ENCODE measurements around the gene THSD7B.

The THSD7B gene

DNA sequence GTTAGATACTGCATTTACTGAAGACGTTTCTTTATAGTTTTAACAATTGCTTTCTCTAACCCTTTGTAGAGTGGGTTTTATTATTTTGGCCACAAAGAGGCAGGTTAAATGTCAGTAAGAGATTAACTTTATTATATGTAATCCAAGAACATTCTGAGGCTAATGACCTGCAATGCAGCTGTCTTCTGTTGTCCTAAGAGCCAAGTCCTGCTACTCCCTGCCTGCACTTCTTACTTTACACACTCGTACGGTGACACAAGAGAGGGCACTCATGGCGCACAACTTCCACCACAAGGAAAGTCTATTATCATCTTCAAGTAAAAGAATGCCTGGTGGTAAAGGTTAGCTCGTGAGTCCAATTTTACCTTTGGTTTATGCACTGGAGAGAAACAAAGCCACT lies 727.9 kb downstream of the THSD7B start:
- Histone ChIP-seq H3K79me2 (ENCODE audit: insufficient read depth, low read length) (no peaks in the 10 kb centered on the region), H3K4me3 (ENCODE audit: low read depth, low read length, poor library complexity, severe bottlenecking) (no peak overlapping the region), H3K9me3 (ENCODE audit: low read length) (no peaks in the 10 kb centered on the region), H3K27me3 (ENCODE audit: insufficient read depth, low read length) (no peaks in the 10 kb centered on the region), H3K4me2 (ENCODE audit: low read length) (no peak overlapping the region), H2AFZ (ENCODE audit: low read length) (no peak overlapping the region), H3K4me1 (ENCODE audit: insufficient read depth, low read length, severe bottlenecking) (no peaks in the 10 kb centered on the region), H4K20me1 (ENCODE audit: insufficient read depth, low read length) (no peaks in the 10 kb centered on the region), H3F3A (ENCODE audit: insufficient read depth, low read length) (no peaks in the 10 kb centered on the region), H3K9me2 (ENCODE audit: low read depth, low read length) (no peaks in the 10 kb centered on the region), H3K36me3 (ENCODE audit: insufficient read depth, low read length) (no peaks in the 10 kb centered on the region), H3K9ac (ENCODE audit: low read length) (no peak overlapping the region), H3K27ac (ENCODE audit: low read depth, low read length, poor library complexity, severe bottlenecking) (no peak overlapping the region)
- TF ChIP-seq EZH2 (IDR thresholded peaks at IDR 0.05; ENCODE audit: borderline replicate concordance, low read length), result no peak
- TF ChIP-seq, protein P1, sequence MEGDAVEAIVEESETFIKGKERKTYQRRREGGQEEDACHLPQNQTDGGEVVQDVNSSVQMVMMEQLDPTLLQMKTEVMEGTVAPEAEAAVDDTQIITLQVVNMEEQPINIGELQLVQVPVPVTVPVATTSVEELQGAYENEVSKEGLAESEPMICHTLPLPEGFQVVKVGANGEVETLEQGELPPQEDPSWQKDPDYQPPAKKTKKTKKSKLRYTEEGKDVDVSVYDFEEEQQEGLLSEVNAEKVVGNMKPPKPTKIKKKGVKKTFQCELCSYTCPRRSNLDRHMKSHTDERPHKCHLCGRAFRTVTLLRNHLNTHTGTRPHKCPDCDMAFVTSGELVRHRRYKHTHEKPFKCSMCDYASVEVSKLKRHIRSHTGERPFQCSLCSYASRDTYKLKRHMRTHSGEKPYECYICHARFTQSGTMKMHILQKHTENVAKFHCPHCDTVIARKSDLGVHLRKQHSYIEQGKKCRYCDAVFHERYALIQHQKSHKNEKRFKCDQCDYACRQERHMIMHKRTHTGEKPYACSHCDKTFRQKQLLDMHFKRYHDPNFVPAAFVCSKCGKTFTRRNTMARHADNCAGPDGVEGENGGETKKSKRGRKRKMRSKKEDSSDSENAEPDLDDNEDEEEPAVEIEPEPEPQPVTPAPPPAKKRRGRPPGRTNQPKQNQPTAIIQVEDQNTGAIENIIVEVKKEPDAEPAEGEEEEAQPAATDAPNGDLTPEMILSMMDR (IDR thresholded peaks at IDR 0.05; ENCODE audit: low read length), result no peak

DNA sequence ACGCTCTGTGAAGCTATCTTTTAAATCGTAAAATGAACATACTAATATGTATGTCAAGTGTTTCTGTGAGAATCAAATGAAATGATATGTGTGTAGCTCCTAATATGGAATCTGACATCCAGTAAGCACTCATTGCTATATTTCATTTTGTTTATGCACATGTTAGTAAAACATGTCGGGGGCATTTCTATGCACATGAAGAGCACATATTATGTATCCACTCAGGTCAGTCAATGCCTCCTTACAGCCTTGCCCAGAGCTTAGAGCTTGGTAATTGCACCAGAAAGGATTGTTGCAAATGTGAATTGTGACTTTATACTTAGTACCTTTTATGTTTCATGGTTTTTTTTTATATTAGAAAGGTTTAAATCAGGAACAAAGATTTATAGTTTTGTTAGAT lies 735.3 kb downstream of the THSD7B start:
- TF ChIP-seq, protein P1 (IDR thresholded peaks at IDR 0.05; ENCODE audit: low read length), result no peak
- no peak for TF ChIP-seq EZH2 (IDR thresholded peaks at IDR 0.05; ENCODE audit: borderline replicate concordance, low read length)
- no peaks in the 10 kb centered on the region for H3K9me2 ChIP-seq (ENCODE audit: low read depth, low read length)
- H3K4me2 ChIP-seq (ENCODE audit: low read length), result no peak overlapping the region
- no peaks in the 10 kb centered on the region for H3K27me3 ChIP-seq (ENCODE audit: insufficient read depth, low read length)
- H4K20me1 ChIP-seq (ENCODE audit: insufficient read depth, low read length), result no peaks in the 10 kb centered on the region
- H3K79me2 ChIP-seq (ENCODE audit: insufficient read depth, low read length), result no peaks in the 10 kb centered on the region
- H3K27ac ChIP-seq (ENCODE audit: low read depth, low read length, poor library complexity, severe bottlenecking), result no peak overlapping the region
- no peak overlapping the region for H2AFZ ChIP-seq (ENCODE audit: low read length)
- no peaks in the 10 kb centered on the region for H3K4me1 ChIP-seq (ENCODE audit: insufficient read depth, low read length, severe bottlenecking)
- no peak overlapping the region for H3K4me3 ChIP-seq (ENCODE audit: low read depth, low read length, poor library complexity, severe bottlenecking)
- no peaks in the 10 kb centered on the region for H3K36me3 ChIP-seq (ENCODE audit: insufficient read depth, low read length)
- no peak overlapping the region for H3K9ac ChIP-seq (ENCODE audit: low read length)
- H3F3A ChIP-seq (ENCODE audit: insufficient read depth, low read length), result no peaks in the 10 kb centered on the region
- no peaks in the 10 kb centered on the region for H3K9me3 ChIP-seq (ENCODE audit: low read length)

- H3K9me3 ChIP-seq (ENCODE audit: low read length), result no peaks in the 10 kb centered on the region
- TF ChIP-seq, protein P1 (IDR thresholded peaks at IDR 0.05; ENCODE audit: low read length), result no peak
- no peaks in the 10 kb centered on the region for H3K27me3 ChIP-seq (ENCODE audit: insufficient read depth, low read length)
- H3K27ac ChIP-seq (ENCODE audit: low read depth, low read length, poor library complexity, severe bottlenecking), result no peak overlapping the region
- H3K4me2 ChIP-seq (ENCODE audit: low read length), result no peak overlapping the region
- H3F3A ChIP-seq (ENCODE audit: insufficient read depth, low read length), result no peaks in the 10 kb centered on the region
- H4K20me1 ChIP-seq (ENCODE audit: insufficient read depth, low read length), result no peaks in the 10 kb centered on the region
- H3K36me3 ChIP-seq (ENCODE audit: insufficient read depth, low read length), result no peaks in the 10 kb centered on the region
- H3K9ac ChIP-seq (ENCODE audit: low read length), result no peak overlapping the region
- no peaks in the 10 kb centered on the region for H3K4me1 ChIP-seq (ENCODE audit: insufficient read depth, low read length, severe bottlenecking)
- H3K9me2 ChIP-seq (ENCODE audit: low read depth, low read length), result no peaks in the 10 kb centered on the region
- no peaks in the 10 kb centered on the region for H3K79me2 ChIP-seq (ENCODE audit: insufficient read depth, low read length)
- no peak overlapping the region for H2AFZ ChIP-seq (ENCODE audit: low read length)
- no peak overlapping the region for H3K4me3 ChIP-seq (ENCODE audit: low read depth, low read length, poor library complexity, severe bottlenecking)
Measured at GRCh38 chr2:137507237-137507636, 741.9 kb downstream of the THSD7B start.
